ENCODE measurements around the gene MDM2.

The MDM2 gene

DNA sequence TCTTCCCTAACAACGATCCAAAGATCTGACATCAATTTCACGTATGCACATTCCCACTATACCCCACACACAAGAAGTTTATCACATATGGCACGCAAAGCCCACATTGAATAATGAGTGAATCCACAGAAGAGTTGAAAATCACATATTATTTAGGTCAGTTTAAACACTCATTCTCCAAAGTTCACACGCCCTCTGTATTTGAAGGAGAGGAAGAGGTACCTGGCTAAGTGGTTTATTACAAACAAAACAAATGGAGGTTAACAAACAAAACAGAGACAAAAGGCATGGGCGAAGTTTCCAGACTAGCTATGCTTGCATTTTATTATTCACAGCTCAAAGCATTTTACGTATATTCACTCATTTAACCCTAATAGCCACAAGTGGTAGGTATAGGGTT is 83.2 kb downstream of the MDM2 start:
- Histone ChIP-seq H3K79me2 (ENCODE audit: control insufficient read depth, low read length) (peaks cover 49% of the 10 kb centered on the region), H3K4me2 (ENCODE audit: low read length) (peak overlapping the region; percentile 62), H3K27me3 (ENCODE audit: control insufficient read depth, low read length) (no peaks in the 10 kb centered on the region), H3K4me3 (ENCODE audit: low read length) (peak overlapping the region; percentile 23), H3K9me3 (ENCODE audit: control insufficient read depth, insufficient read depth, low read length) (no peaks in the 10 kb centered on the region), H3K27ac (ENCODE audit: low read depth, low read length) (peak overlapping the region; percentile 87), H3K36me3 (ENCODE audit: control insufficient read depth, low read length) (peaks cover 25% of the 10 kb centered on the region), H3F3A (ENCODE audit: control insufficient read depth, insufficient read depth) (peaks cover 16% of the 10 kb centered on the region), H4K20me1 (ENCODE audit: control insufficient read depth, insufficient read depth, low read depth, low read length) (no peaks in the 10 kb centered on the region), H3K9me2 (replicated peaks; ENCODE audit: control insufficient read depth, low read length) (no peaks in the 10 kb centered on the region), H3K4me1 (ENCODE audit: control insufficient read depth, low read length) (peaks cover 100% of the 10 kb centered on the region)
- no peak for TF ChIP-seq EZH2phosphoT487 (IDR thresholded peaks at IDR 0.05; ENCODE audit: borderline replicate concordance, low read length)
- TF ChIP-seq, protein P1, sequence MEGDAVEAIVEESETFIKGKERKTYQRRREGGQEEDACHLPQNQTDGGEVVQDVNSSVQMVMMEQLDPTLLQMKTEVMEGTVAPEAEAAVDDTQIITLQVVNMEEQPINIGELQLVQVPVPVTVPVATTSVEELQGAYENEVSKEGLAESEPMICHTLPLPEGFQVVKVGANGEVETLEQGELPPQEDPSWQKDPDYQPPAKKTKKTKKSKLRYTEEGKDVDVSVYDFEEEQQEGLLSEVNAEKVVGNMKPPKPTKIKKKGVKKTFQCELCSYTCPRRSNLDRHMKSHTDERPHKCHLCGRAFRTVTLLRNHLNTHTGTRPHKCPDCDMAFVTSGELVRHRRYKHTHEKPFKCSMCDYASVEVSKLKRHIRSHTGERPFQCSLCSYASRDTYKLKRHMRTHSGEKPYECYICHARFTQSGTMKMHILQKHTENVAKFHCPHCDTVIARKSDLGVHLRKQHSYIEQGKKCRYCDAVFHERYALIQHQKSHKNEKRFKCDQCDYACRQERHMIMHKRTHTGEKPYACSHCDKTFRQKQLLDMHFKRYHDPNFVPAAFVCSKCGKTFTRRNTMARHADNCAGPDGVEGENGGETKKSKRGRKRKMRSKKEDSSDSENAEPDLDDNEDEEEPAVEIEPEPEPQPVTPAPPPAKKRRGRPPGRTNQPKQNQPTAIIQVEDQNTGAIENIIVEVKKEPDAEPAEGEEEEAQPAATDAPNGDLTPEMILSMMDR (IDR thresholded peaks at IDR 0.05; ENCODE audit: low read depth, low read length, poor library complexity, severe bottlenecking) = no peak

DNA sequence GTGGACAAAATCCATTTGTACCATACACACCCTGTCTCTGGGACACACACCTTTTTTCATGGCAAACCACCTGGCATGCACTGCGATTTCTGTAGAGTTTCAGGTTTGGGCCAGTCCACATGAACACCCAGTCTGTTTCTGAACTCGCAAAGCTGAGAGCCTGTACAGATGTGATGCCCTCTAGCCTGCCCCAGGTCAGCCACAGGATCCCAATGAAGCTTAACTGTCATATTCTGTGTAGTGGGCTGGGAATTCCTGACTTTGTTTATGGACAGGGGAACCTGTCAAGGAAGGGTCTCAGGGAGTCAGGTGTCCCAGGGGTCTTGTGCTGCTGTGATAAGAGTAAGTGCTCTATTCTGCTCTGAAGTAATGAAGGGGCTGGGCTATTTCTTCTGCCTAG is 85.2 kb downstream of the MDM2 start:
- no peak overlapping the region for H3K4me2 ChIP-seq (ENCODE audit: low read length)
- no peak overlapping the region for H3K4me3 ChIP-seq (ENCODE audit: low read length)
- H3K36me3 ChIP-seq (ENCODE audit: control insufficient read depth, low read length) = peaks cover 29% of the 10 kb centered on the region
- H3K4me1 ChIP-seq (ENCODE audit: control insufficient read depth, low read length) = peaks cover 100% of the 10 kb centered on the region
- no peaks in the 10 kb centered on the region for H3K27me3 ChIP-seq (ENCODE audit: control insufficient read depth, low read length)
- TF ChIP-seq, protein P1 (IDR thresholded peaks at IDR 0.05; ENCODE audit: low read depth, low read length, poor library complexity, severe bottlenecking) = no peak
- TF ChIP-seq EZH2phosphoT487 (IDR thresholded peaks at IDR 0.05; ENCODE audit: borderline replicate concordance, low read length) = no peak
- H3K9me2 ChIP-seq (replicated peaks; ENCODE audit: control insufficient read depth, low read length) = no peaks in the 10 kb centered on the region
- H3K79me2 ChIP-seq (ENCODE audit: control insufficient read depth, low read length) = peaks cover 44% of the 10 kb centered on the region
- peaks cover 25% of the 10 kb centered on the region for H3F3A ChIP-seq (ENCODE audit: control insufficient read depth, insufficient read depth)
- peak overlapping the region; percentile 39 for H3K27ac ChIP-seq (ENCODE audit: low read depth, low read length)
- H3K9me3 ChIP-seq (ENCODE audit: control insufficient read depth, insufficient read depth, low read length) = no peaks in the 10 kb centered on the region
- no peaks in the 10 kb centered on the region for H4K20me1 ChIP-seq (ENCODE audit: control insufficient read depth, insufficient read depth, low read depth, low read length)

DNA sequence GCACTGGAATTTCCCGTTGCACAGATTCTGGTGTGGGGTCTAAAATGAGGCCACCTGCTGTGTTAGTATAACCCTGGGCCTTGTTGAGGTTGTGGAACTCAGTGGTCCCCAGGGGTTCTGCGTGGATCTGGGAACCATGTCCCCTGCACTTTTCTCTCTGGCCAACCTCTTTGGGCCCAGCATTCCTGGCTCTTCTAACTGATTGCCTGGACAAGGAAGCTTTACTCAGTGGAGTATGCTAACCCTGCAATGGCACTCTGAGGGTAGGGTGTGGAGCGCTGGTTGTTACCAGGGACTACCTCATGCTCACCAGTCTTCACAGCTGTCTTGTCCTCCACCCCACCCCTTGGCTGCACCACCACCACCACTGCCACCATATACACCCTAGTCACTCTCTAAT is 85.8 kb downstream of the MDM2 start:
- H4K20me1 ChIP-seq (ENCODE audit: control insufficient read depth, insufficient read depth, low read depth, low read length) = no peaks in the 10 kb centered on the region
- peaks cover 100% of the 10 kb centered on the region for H3K4me1 ChIP-seq (ENCODE audit: control insufficient read depth, low read length)
- no peak overlapping the region for H3K4me2 ChIP-seq (ENCODE audit: low read length)

More for the DNA sequence above, 85.8 kb downstream of the MDM2 start:
- no peak for TF ChIP-seq EZH2phosphoT487 (IDR thresholded peaks at IDR 0.05; ENCODE audit: borderline replicate concordance, low read length)
- TF ChIP-seq, protein P1 (IDR thresholded peaks at IDR 0.05; ENCODE audit: low read depth, low read length, poor library complexity, severe bottlenecking) = no peak
- no peaks in the 10 kb centered on the region for H3K27me3 ChIP-seq (ENCODE audit: control insufficient read depth, low read length)
- H3K9me3 ChIP-seq (ENCODE audit: control insufficient read depth, insufficient read depth, low read length) = no peaks in the 10 kb centered on the region
- H3K36me3 ChIP-seq (ENCODE audit: control insufficient read depth, low read length) = peaks cover 29% of the 10 kb centered on the region
- H3K27ac ChIP-seq (ENCODE audit: low read depth, low read length) = peak overlapping the region; percentile 39
- H3K9me2 ChIP-seq (replicated peaks; ENCODE audit: control insufficient read depth, low read length) = no peaks in the 10 kb centered on the region
- peaks cover 26% of the 10 kb centered on the region for H3F3A ChIP-seq (ENCODE audit: control insufficient read depth, insufficient read depth)
- peaks cover 44% of the 10 kb centered on the region for H3K79me2 ChIP-seq (ENCODE audit: control insufficient read depth, low read length)
- no peak overlapping the region for H3K4me3 ChIP-seq (ENCODE audit: low read length)
